ENCODE measurements around the gene TMPRSS15.

The TMPRSS15 gene

DNA sequence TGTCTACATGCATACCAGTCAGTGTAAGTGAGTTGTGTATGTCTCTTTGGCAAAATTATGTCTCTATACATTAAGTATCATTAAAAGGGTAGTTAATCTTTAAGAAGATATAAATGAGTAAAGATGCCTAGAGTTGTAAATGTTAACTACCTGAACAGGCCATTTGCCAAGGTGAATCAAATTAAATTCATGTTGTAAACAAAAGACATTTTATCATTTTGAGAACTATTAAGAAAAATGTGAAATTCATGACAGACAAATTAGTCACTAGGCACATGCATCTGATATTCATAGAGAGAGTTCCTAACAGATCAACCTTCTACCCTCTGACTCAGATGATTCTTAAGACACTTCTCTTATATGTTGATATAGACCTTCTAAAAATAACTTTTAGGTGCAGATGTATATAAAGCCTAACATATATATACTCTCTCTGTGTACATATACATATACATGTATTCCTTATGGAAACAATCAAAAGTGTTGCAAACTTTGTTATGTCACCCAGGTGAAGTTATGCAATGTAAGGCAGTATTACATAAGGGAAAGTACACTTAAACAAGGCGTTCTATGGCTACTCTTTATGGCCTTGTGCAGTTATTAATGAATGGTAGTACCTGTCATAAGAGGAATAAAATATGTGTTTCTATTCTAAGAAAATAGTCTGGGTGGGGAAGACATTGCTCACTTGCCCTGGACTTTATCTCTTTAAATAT lies at the start of gene TMPRSS15:
Gene TMPRSS15, minus strand, starts transcription at position 51 of the 716 bp plus-strand sequence. CDS start 163 bp downstream, outside the sequence.
- H3K9ac ChIP-seq (ENCODE audit: low read depth in 1 of 2, low read length in 2 of 2): peak within 1 kb of the TSS in 1 of 2 donors; percentile 43
- H3K4me1 ChIP-seq (ENCODE audit: control insufficient read depth in 1 of 2, insufficient read depth in 2 of 2, low read length in 2 of 2): no peaks in the 10 kb centered on the region
- H3K9me3 ChIP-seq (ENCODE audit: control insufficient read depth in 1 of 2, low read length in 2 of 2): no peaks in the 10 kb centered on the region
- no peaks in the 10 kb centered on the region for H3K36me3 ChIP-seq (ENCODE audit: control insufficient read depth in 1 of 2, insufficient read depth in 2 of 2, low read length in 2 of 2)
- no peaks in the 10 kb centered on the region for H3K27me3 ChIP-seq (ENCODE audit: control insufficient read depth in 1 of 2, insufficient read depth in 2 of 2, low read length in 2 of 2)
- H3K27ac ChIP-seq (ENCODE audit: low read depth, low read length): no peak within 1 kb of the TSS
- peak within 1 kb of the TSS; percentile 59 to 68 for H3K4me3 ChIP-seq (ENCODE audit: low read depth in 1 of 2, low read length in 2 of 2)

DNA sequence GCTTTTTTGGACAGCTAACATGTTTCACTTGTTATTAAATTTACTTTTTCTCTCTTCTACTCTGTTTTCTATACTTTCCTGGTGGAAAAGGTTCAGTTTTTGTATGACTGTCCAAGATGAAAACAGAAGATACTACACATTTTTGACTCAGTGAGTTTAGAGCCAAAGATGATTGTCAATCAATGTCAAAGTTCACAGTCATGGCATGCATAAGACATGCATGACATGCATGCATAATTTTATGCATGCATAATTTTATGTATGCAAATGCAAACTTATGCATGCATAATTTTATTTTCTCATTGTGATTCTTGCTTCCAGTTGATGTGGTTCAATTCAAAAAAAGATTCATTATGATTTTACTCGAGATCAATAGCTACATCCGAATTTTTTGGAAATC lies 48.1 kb upstream of the TMPRSS15 start:
- Histone ChIP-seq H3K4me1 (ENCODE audit: control insufficient read depth in 1 of 2, insufficient read depth in 2 of 2, low read length in 2 of 2) (no peaks in the 10 kb centered on the region), H3K4me3 (ENCODE audit: low read depth in 1 of 2, low read length in 2 of 2) (no peak overlapping the region), H3K9me3 (ENCODE audit: control insufficient read depth in 1 of 2, low read length in 2 of 2) (no peaks in the 10 kb centered on the region), H3K9ac (ENCODE audit: low read depth in 1 of 2, low read length in 2 of 2) (no peak overlapping the region), H3K27me3 (ENCODE audit: control insufficient read depth in 1 of 2, insufficient read depth in 2 of 2, low read length in 2 of 2) (no peaks in the 10 kb centered on the region), H3K36me3 (ENCODE audit: control insufficient read depth in 1 of 2, insufficient read depth in 2 of 2, low read length in 2 of 2) (no peaks in the 10 kb centered on the region), H3K27ac (ENCODE audit: low read depth, low read length) (no peak overlapping the region)

DNA sequence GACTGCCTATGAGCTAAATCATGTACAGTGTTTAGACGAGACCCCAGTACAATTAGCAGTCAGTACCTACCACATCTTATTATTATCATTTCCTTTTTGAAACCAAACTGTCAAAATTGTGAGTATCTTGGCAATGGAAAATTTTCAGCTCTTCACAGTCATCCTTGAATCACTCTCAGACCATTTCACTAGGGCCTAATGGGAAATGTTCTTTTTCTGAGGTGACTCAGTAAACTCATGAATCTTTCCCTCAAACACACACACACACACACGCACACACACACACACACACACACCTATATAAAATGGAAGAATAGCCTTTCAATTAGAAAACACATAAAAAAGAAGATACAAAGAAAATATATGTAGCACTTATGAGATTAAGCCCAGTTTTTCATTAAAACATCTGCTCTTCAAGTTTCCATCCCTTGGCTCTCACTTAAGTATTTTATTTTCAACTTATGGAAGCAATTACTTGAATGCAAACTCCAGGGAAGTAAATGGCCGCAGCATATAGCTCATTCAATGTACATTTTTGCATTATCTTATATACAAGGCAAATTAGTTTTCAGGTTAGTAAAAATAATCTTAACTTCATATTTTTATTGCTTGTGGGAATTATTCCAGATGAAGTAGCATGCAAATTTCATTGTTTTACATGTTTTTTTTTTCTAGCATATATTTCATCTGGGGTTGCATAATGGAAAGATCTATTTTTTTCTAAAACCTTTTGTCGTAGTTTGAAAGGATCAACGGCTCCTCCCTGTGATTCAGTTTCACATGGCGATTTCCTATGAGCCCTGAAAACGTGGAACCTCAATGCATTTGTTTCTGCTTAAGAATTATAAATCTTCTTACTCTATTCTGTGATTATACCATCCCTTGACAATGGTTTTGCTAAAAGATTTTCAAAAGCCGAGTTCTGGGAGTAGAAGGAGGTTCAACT lies 46.3 kb upstream of the TMPRSS15 start:
- Histone ChIP-seq H3K27me3 (ENCODE audit: control insufficient read depth in 1 of 2, insufficient read depth in 2 of 2, low read length in 2 of 2) (no peaks in the 10 kb centered on the region), H3K27ac (ENCODE audit: low read depth, low read length) (no peak overlapping the region), H3K9me3 (ENCODE audit: control insufficient read depth in 1 of 2, low read length in 2 of 2) (no peaks in the 10 kb centered on the region), H3K9ac (ENCODE audit: low read depth in 1 of 2, low read length in 2 of 2) (no peak overlapping the region), H3K36me3 (ENCODE audit: control insufficient read depth in 1 of 2, insufficient read depth in 2 of 2, low read length in 2 of 2) (no peaks in the 10 kb centered on the region), H3K4me1 (ENCODE audit: control insufficient read depth in 1 of 2, insufficient read depth in 2 of 2, low read length in 2 of 2) (no peaks in the 10 kb centered on the region), H3K4me3 (ENCODE audit: low read depth in 1 of 2, low read length in 2 of 2) (no peak overlapping the region)

DNA sequence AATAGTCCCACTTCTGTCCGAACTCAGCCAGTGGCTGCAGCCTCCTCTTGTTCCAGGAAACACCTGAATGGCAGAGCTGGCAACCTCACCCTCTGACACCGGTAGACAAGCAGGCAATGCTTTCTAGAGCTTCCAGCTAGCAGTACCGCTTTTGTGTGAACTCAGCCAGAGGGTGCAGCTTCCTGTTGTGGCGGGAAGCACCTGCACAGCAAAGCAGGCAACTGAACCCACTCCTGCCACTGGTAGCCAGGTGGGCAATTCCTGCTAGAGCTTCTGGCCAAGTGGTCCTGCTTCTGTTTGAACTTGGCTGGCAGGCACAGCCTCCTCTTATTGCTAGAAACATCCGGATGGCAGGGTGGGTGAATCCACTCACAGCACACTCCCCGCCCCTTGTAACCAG lies 40.1 kb upstream of the TMPRSS15 start:
- Histone ChIP-seq H3K4me3 (ENCODE audit: low read depth in 1 of 2, low read length in 2 of 2) (no peak overlapping the region), H3K36me3 (ENCODE audit: control insufficient read depth in 1 of 2, insufficient read depth in 2 of 2, low read length in 2 of 2) (no peaks in the 10 kb centered on the region), H3K4me1 (ENCODE audit: control insufficient read depth in 1 of 2, insufficient read depth in 2 of 2, low read length in 2 of 2) (no peaks in the 10 kb centered on the region), H3K27ac (ENCODE audit: low read depth, low read length) (no peak overlapping the region), H3K9me3 (ENCODE audit: control insufficient read depth in 1 of 2, low read length in 2 of 2) (no peaks in the 10 kb centered on the region), H3K27me3 (ENCODE audit: control insufficient read depth in 1 of 2, insufficient read depth in 2 of 2, low read length in 2 of 2) (no peaks in the 10 kb centered on the region), H3K9ac (ENCODE audit: low read depth in 1 of 2, low read length in 2 of 2) (no peak overlapping the region)

DNA sequence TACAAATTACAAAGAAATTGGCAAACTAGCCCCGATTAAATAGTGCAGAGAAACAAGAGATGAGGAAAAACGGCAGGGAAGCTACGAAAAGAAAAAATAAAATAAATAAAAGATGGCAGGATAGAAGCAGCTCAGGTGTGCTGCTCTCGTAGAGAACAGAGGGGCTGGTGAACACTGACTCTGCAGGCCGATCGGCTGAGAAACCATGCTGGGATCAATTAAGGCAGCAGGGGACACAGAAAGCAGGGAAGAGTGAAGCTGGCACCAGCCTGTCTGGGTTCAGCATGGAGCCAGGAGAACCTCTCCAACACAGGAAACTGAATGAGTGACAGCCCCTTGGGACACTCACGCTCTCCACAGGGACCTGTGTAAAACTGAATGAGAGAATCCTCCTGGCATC lies 39.5 kb upstream of the TMPRSS15 start:
- Histone ChIP-seq H3K9me3 (ENCODE audit: control insufficient read depth in 1 of 2, low read length in 2 of 2) (no peaks in the 10 kb centered on the region), H3K36me3 (ENCODE audit: control insufficient read depth in 1 of 2, insufficient read depth in 2 of 2, low read length in 2 of 2) (no peaks in the 10 kb centered on the region), H3K4me1 (ENCODE audit: control insufficient read depth in 1 of 2, insufficient read depth in 2 of 2, low read length in 2 of 2) (no peaks in the 10 kb centered on the region), H3K27ac (ENCODE audit: low read depth, low read length) (no peak overlapping the region), H3K9ac (ENCODE audit: low read depth in 1 of 2, low read length in 2 of 2) (no peak overlapping the region), H3K4me3 (ENCODE audit: low read depth in 1 of 2, low read length in 2 of 2) (no peak overlapping the region), H3K27me3 (ENCODE audit: control insufficient read depth in 1 of 2, insufficient read depth in 2 of 2, low read length in 2 of 2) (no peaks in the 10 kb centered on the region)

DNA sequence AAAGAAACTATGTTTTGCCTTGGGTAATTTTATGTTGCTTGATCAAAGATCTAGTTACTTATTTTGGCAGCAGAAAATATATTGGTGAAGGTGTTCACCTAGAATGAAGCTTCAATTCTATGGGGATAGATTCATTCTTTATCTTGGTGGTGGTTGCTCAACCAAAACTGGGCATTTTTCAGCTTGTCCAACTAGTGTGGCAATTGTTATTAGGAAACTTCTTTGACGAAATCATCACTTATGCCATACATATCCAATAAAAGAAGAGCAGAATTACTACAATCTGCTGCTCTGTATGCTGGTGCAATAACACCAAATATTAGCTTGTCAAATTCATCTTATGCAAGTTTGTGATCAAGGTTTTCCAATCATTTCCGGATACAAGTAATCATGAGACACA lies 26.8 kb upstream of the TMPRSS15 start:
- H3K27me3 ChIP-seq (ENCODE audit: control insufficient read depth in 1 of 2, insufficient read depth in 2 of 2, low read length in 2 of 2): no peaks in the 10 kb centered on the region
- no peak overlapping the region for H3K4me3 ChIP-seq (ENCODE audit: low read depth in 1 of 2, low read length in 2 of 2)
- H3K4me1 ChIP-seq (ENCODE audit: control insufficient read depth in 1 of 2, insufficient read depth in 2 of 2, low read length in 2 of 2): no peaks in the 10 kb centered on the region
- peaks cover 0 to 3% of the 10 kb centered on the region in 2 donors for H3K9me3 ChIP-seq (ENCODE audit: control insufficient read depth in 1 of 2, low read length in 2 of 2)
- H3K27ac ChIP-seq (ENCODE audit: low read depth, low read length): no peak overlapping the region
- no peaks in the 10 kb centered on the region for H3K36me3 ChIP-seq (ENCODE audit: control insufficient read depth in 1 of 2, insufficient read depth in 2 of 2, low read length in 2 of 2)
- no peak overlapping the region for H3K9ac ChIP-seq (ENCODE audit: low read depth in 1 of 2, low read length in 2 of 2)

DNA sequence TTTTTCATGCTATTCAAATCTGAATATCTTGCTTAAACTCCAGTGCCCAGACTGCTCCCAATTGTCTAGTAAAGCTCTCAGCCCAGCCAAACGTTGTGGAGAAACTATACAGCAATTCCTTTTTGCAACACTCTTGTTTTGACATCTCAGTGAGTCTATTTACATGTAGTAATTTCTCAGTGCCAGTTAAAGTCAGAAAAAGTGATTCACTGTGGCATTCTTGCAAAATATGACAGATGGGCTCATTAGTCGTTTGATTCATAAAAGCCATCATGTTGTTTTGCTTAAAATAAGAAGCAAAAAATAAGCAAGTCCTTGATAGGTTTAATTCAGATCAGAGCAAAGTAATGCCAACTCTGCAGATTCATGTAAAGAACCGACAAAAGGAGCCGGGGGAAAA lies 20.7 kb upstream of the TMPRSS15 start:
- no peaks in the 10 kb centered on the region for H3K36me3 ChIP-seq (ENCODE audit: control insufficient read depth in 1 of 2, insufficient read depth in 2 of 2, low read length in 2 of 2)
- no peaks in the 10 kb centered on the region for H3K27me3 ChIP-seq (ENCODE audit: control insufficient read depth in 1 of 2, insufficient read depth in 2 of 2, low read length in 2 of 2)
- no peaks in the 10 kb centered on the region for H3K4me1 ChIP-seq (ENCODE audit: control insufficient read depth in 1 of 2, insufficient read depth in 2 of 2, low read length in 2 of 2)
- H3K9me3 ChIP-seq (ENCODE audit: control insufficient read depth in 1 of 2, low read length in 2 of 2): peaks cover 0 to 3% of the 10 kb centered on the region in 2 donors
- no peak overlapping the region for H3K27ac ChIP-seq (ENCODE audit: low read depth, low read length)
- H3K4me3 ChIP-seq (ENCODE audit: low read depth in 1 of 2, low read length in 2 of 2): no peak overlapping the region
- no peak overlapping the region for H3K9ac ChIP-seq (ENCODE audit: low read depth in 1 of 2, low read length in 2 of 2)

DNA sequence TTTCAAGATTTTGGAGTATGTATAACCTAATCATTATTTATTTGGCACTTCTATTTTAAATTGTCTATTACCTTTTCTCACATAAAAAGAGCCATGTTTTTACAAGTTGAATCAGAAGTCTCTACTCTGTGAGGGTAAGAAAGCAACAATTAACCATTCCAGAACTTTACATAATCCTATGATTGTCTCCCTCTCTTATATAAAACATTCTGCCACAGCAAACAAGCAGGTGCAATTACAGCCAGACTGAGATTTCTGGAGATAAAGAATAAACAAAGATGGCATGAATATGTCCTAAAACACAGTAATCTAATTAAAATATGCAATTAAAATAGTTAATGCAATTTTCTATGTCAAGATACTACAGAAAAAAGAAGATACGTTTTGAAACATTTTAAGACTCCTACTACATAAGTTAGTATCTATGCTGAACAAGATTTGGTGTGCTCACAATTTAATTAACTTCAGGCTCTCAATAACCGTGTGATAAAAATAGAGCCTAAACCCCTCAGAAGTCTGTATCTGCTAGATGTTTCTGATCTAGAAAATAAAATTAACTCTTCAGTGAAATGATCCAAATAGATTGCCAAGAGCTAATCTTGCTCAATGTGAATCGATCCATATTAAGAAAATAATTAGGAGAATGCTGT lies 13.7 kb upstream of the TMPRSS15 start:
- no peak overlapping the region for H3K4me3 ChIP-seq (ENCODE audit: low read depth in 1 of 2, low read length in 2 of 2)
- H3K27me3 ChIP-seq (ENCODE audit: control insufficient read depth in 1 of 2, insufficient read depth in 2 of 2, low read length in 2 of 2): no peaks in the 10 kb centered on the region
- H3K9ac ChIP-seq (ENCODE audit: low read depth in 1 of 2, low read length in 2 of 2): no peak overlapping the region
- H3K4me1 ChIP-seq (ENCODE audit: control insufficient read depth in 1 of 2, insufficient read depth in 2 of 2, low read length in 2 of 2): no peaks in the 10 kb centered on the region
- H3K36me3 ChIP-seq (ENCODE audit: control insufficient read depth in 1 of 2, insufficient read depth in 2 of 2, low read length in 2 of 2): no peaks in the 10 kb centered on the region
- no peaks in the 10 kb centered on the region for H3K9me3 ChIP-seq (ENCODE audit: control insufficient read depth in 1 of 2, low read length in 2 of 2)
- H3K27ac ChIP-seq (ENCODE audit: low read depth, low read length): no peak overlapping the region

DNA sequence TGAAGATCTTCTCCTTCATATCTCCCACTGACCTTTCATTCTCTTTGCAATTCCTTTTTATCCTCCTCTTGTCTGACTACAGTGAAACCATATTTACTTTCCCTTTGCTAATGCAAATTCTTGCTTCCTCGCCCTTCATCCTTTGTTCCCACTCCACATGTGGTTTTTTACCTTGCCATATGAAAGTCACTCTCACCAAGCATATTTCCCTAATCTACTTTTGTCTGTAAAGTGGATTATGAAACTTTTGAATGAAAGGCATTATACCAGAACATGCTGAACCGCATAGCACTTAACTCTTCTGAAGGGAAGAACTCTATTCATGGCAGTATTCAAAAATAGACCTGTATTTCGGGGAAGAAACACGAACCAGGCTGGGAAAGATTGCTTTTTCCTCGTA lies 8.0 kb upstream of the TMPRSS15 start:
- H3K36me3 ChIP-seq (ENCODE audit: control insufficient read depth in 1 of 2, insufficient read depth in 2 of 2, low read length in 2 of 2): no peaks in the 10 kb centered on the region
- peaks cover 9 to 12% of the 10 kb centered on the region in 2 donors for H3K4me1 ChIP-seq (ENCODE audit: control insufficient read depth in 1 of 2, insufficient read depth in 2 of 2, low read length in 2 of 2)
- no peaks in the 10 kb centered on the region for H3K9me3 ChIP-seq (ENCODE audit: control insufficient read depth in 1 of 2, low read length in 2 of 2)
- H3K27ac ChIP-seq (ENCODE audit: low read depth, low read length): no peak overlapping the region
- no peaks in the 10 kb centered on the region for H3K27me3 ChIP-seq (ENCODE audit: control insufficient read depth in 1 of 2, insufficient read depth in 2 of 2, low read length in 2 of 2)
- H3K9ac ChIP-seq (ENCODE audit: low read depth in 1 of 2, low read length in 2 of 2): no peak overlapping the region
- peak overlapping the region in 1 of 2 donors; percentile 23 for H3K4me3 ChIP-seq (ENCODE audit: low read depth in 1 of 2, low read length in 2 of 2)

DNA sequence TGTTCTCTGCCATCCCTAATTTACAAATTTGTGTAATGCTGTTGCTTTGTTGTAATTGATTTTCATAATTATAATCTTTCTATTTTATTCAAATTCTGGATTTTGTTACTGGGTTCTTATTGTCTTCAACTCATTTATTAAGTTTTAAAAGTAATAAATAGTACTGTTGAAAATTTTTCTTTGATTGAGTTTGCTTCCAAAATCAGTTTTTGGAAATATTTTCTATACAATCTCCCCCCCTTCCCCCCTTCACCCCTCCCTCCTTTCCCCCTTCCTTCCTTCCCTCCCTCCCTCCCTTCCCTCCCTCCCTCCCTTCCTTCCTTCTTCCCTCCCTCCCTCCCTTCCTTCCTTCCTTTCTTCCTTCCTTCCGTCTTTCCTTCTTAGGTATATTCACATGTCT lies 6.0 kb upstream of the TMPRSS15 start:
- Histone ChIP-seq H3K36me3 (ENCODE audit: control insufficient read depth in 1 of 2, insufficient read depth in 2 of 2, low read length in 2 of 2) (no peaks in the 10 kb centered on the region), H3K9ac (ENCODE audit: low read depth in 1 of 2, low read length in 2 of 2) (no peak overlapping the region), H3K27me3 (ENCODE audit: control insufficient read depth in 1 of 2, insufficient read depth in 2 of 2, low read length in 2 of 2) (no peaks in the 10 kb centered on the region), H3K9me3 (ENCODE audit: control insufficient read depth in 1 of 2, low read length in 2 of 2) (no peaks in the 10 kb centered on the region), H3K27ac (ENCODE audit: low read depth, low read length) (no peak overlapping the region), H3K4me1 (ENCODE audit: control insufficient read depth in 1 of 2, insufficient read depth in 2 of 2, low read length in 2 of 2) (peaks cover 9 to 12% of the 10 kb centered on the region in 2 donors), H3K4me3 (ENCODE audit: low read depth in 1 of 2, low read length in 2 of 2) (no peak overlapping the region)
